OCI-LY7 (cell line): ENCODE measurements around the gene TTC24. TPM values are rescaled to one million over a fixed set of nuclear protein-coding genes. Genes with fewer than 3 reads are reported as not detected.

Source experiments
- BruUV-seq: library from RNA; stranded (reverse); fragments of 400-500 nt; replicated peaks from 2 replicates; lab custom pipeline; 2021; lab: Mats Ljungman, UMichigan
- CTCF ChIA-PET: fragments of 300-600 bp; sonication (Branson Sonifier 250); formaldehyde crosslinking; loops from one replicate; lab custom pipeline; 2022; ENCODE audit warnings: antibody characterized with exemption; ENCODE audit not compliant: unreplicated experiment; lab: Charles Lee
- POLR2A ChIA-PET: fragments of 300-600 bp; sonication (Branson Sonifier 250); formaldehyde crosslinking; loops from one replicate; lab custom pipeline; 2022; ENCODE audit warnings: antibody characterized with exemption; lab: Charles Lee
- DNase-seq: peaks from one replicate; pipeline ENCODE4 v3.0.0-alpha.2; 2015; ENCODE audit warnings: low spot score
- H2AFZ ChIP-seq: fragments of 200-600 bp; sonication (generic), shearing (Covaris generic); 2 replicates; pipeline ENCODE4 v1.6.1; 2014; ENCODE audit warnings: mild to moderate bottlenecking, antibody characterized with exemption, low read length, moderate library complexity
- H3K27ac ChIP-seq: fragments of 200-600 bp; sonication (generic); 2 replicates; pipeline ENCODE4 v1.5.1; 2014; ENCODE audit warnings: mixed run types, low read depth, mild to moderate bottlenecking, moderate library complexity, low read length, inconsistent platforms; ENCODE audit not compliant: poor library complexity, severe bottlenecking
- H3K36me3 ChIP-seq: fragments of 200-600 bp; sonication (generic); 2 replicates; pipeline ENCODE4 v1.6.1; 2014; ENCODE audit warnings: mild to moderate bottlenecking, antibody characterized with exemption, low read length, moderate library complexity, mixed read lengths; ENCODE audit not compliant: insufficient read depth
- H3K4me1 ChIP-seq: fragments of 200-600 bp; sonication (generic); 2 replicates; pipeline ENCODE4 v1.5.1; 2014; ENCODE audit warnings: mild to moderate bottlenecking, low read length; ENCODE audit not compliant: insufficient read depth, poor library complexity, severe bottlenecking
- H3K4me2 ChIP-seq: fragments of 200-600 bp; sonication (generic); 2 replicates; pipeline ENCODE4 v1.6.1; 2014; ENCODE audit warnings: mild to moderate bottlenecking, low read length
- H3K4me3 ChIP-seq: fragments of 200-600 bp; sonication (generic); 2 replicates; pipeline ENCODE4 v1.5.1; 2014; ENCODE audit warnings: mild to moderate bottlenecking, low read depth, low read length; ENCODE audit not compliant: poor library complexity, severe bottlenecking
- H3K79me2 ChIP-seq: fragments of 200-600 bp; sonication (generic); 2 replicates; pipeline ENCODE4 v1.6.1; 2016; ENCODE audit warnings: low read depth, mild to moderate bottlenecking, low read length, moderate library complexity, mixed read lengths; ENCODE audit not compliant: insufficient read depth
- H3K9me2 ChIP-seq: fragments of 200-600 bp; sonication (generic); 2 replicates; pipeline ENCODE4 v1.6.1; 2016; ENCODE audit warnings: mild to moderate bottlenecking, low read length, mixed read lengths; ENCODE audit not compliant: insufficient read depth
- H3K9me3 ChIP-seq: fragments of 200-600 bp; sonication (generic); 2 replicates; pipeline ENCODE4 v1.6.1; 2014; ENCODE audit warnings: mild to moderate bottlenecking, mixed run types, low read length, mixed read lengths
- H4K20me1 ChIP-seq: fragments of 200-600 bp; sonication (generic); 2 replicates; pipeline ENCODE4 v1.6.1; 2014; ENCODE audit warnings: mild to moderate bottlenecking, antibody characterized with exemption, low read length, moderate library complexity, mixed read lengths; ENCODE audit not compliant: insufficient read depth
- EZH2phosphoT487 ChIP-seq: fragments of 200-600 bp; sonication (generic); IDR thresholded peaks from 2 replicates; pipeline ENCODE4 v1.6.1; 2018; ENCODE audit warnings: low read depth, borderline replicate concordance, mild to moderate bottlenecking, mixed run types, antibody characterized with exemption, low read length, moderate library complexity, mixed read lengths
- intact Hi-C: fragments of 100-400 bp; cut with micrococcal nuclease; formaldehyde crosslinking; loops from one replicate; pipeline ENCODE4 v1.10.0; 2022; ENCODE audit not compliant: unreplicated experiment
- total RNA-seq, 2 experiments: library from RNA; depleted of rRNA in 1 of 2; stranded (reverse); fragments of >200 nt in 1 of 2; shearing (Covaris generic) in 1 of 2; gene quantifications; 2 replicates each; pipeline ENCODE4 v1.2.3, GENCODE V29; 2014 to 2022
- TF ChIP-seq, protein P1 (sequence below): fragments of 200-600 bp; sonication (generic); conservative IDR thresholded peaks from 2 replicates; pipeline ENCODE4 v1.5.1; 2014; ENCODE audit warnings: mild to moderate bottlenecking, antibody characterized with exemption, low read length, moderate library complexity, mixed read lengths

The TTC24 gene
- total RNA-seq, 2 experiments from 2014 or later = 2.8 to 11.9 TPM

GRCh38 chr1:156549831-156550230 is 29.7 kb upstream of the TTC24 start:
- no peak for DNase-seq
- ChIA-PET POLR2A (interaction anchor here (1.1 to 2.7 kb wide), 2 partner anchors 25 to 53 kb away, joined by 3 to 10 read pairs; no protein-coding TSS in a partner anchor), CTCF (no interaction called here)
- Histone ChIP-seq H3K36me3 (peaks cover 27% of the 10 kb centered on the region), H3K27ac (no peak overlapping the region), H2AFZ (no peak overlapping the region), H4K20me1 (no peaks in the 10 kb centered on the region), H3K4me2 (no peak overlapping the region), H3K9me3 (no peaks in the 10 kb centered on the region), H3K9me2 (no peaks in the 10 kb centered on the region), H3K4me3 (no peak overlapping the region), H3K4me1 (peaks cover 32% of the 10 kb centered on the region), H3K79me2 (no peaks in the 10 kb centered on the region)
- no TSS peak for BruUV-seq
- no peak for TF ChIP-seq EZH2phosphoT487
- TF ChIP-seq, protein P1, sequence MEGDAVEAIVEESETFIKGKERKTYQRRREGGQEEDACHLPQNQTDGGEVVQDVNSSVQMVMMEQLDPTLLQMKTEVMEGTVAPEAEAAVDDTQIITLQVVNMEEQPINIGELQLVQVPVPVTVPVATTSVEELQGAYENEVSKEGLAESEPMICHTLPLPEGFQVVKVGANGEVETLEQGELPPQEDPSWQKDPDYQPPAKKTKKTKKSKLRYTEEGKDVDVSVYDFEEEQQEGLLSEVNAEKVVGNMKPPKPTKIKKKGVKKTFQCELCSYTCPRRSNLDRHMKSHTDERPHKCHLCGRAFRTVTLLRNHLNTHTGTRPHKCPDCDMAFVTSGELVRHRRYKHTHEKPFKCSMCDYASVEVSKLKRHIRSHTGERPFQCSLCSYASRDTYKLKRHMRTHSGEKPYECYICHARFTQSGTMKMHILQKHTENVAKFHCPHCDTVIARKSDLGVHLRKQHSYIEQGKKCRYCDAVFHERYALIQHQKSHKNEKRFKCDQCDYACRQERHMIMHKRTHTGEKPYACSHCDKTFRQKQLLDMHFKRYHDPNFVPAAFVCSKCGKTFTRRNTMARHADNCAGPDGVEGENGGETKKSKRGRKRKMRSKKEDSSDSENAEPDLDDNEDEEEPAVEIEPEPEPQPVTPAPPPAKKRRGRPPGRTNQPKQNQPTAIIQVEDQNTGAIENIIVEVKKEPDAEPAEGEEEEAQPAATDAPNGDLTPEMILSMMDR = no peak
- intact Hi-C loops = no loop called here

DNA sequence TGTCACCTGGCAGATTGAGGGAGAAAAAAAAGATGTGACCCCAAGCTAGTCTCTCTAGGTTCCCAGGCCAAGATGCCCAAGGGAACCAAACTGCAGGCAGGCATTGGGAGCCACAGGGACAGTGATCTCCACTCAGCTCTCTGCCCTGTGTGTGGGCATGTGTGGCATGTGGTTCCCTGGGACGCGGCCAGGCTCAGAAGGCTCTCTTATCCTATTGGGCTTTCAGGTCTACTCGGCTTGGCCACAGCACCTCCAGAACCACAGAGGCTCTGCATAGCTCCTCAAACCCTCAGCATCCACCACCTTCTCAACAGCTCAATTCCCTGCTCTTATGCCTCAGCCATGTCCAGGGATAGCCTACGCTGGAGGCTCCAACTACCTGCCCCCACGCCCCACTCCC is 29.2 kb upstream of the TTC24 start:
- CTCF ChIA-PET = no interaction called here
- Histone ChIP-seq H3K4me2 (no peak overlapping the region), H3K9me3 (no peaks in the 10 kb centered on the region), H3K79me2 (no peaks in the 10 kb centered on the region), H3K9me2 (no peaks in the 10 kb centered on the region), H2AFZ (no peak overlapping the region), H3K4me1 (peaks cover 32% of the 10 kb centered on the region), H3K4me3 (no peak overlapping the region), H4K20me1 (no peaks in the 10 kb centered on the region), H3K27ac (no peak overlapping the region), H3K36me3 (peaks cover 27% of the 10 kb centered on the region)
- no peak for TF ChIP-seq EZH2phosphoT487
- TF ChIP-seq, protein P1 = no peak
- POLR2A ChIA-PET = interaction anchor here (0.6 to 2.7 kb wide), 4 partner anchors 25 to 97 kb away, joined by 3 to 10 read pairs (median 3); no protein-coding TSS in a partner anchor
- no peak for DNase-seq
- intact Hi-C loops = no loop called here
- no TSS peak for BruUV-seq

DNA sequence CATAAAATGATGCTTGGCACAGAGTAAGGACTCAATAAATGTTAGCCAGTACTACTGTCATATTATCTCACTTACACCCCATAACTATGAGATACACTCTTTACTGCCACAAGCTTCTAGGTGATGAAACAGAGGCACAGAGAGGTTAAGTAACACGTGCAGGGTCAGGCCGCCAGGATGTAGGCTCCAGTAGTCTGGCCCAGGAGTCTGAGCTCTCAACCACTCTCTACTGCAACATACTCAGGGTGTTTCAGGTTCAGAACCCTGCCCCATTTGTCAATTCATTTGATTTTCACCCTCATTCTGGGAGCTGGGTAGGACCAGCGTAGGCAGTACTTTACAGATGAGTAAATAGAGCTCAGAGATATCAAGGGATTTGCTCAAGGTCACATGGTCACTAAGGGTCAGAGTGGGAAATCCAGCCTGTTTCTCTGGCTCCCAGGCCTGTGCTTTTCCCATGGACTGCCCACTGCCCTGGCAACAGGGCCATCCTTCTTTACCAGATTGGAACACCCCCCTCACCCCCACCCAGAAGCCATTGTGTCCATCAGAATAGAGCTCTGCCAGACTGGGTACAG is 28.4 kb upstream of the TTC24 start:
- CTCF ChIA-PET = interaction anchor here (0.7 kb wide), 1 partner anchor 68 kb away, joined by 3 read pairs; no protein-coding TSS in a partner anchor
- peak; percentile 66 for DNase-seq

More for the DNA sequence above, 28.4 kb upstream of the TTC24 start:
- no peaks in the 10 kb centered on the region for H3K9me3 ChIP-seq
- no peaks in the 10 kb centered on the region for H3K79me2 ChIP-seq
- H3K36me3 ChIP-seq = peaks cover 34% of the 10 kb centered on the region
- H4K20me1 ChIP-seq = no peaks in the 10 kb centered on the region
- H3K27ac ChIP-seq = peak overlapping the region; percentile 39
- H2AFZ ChIP-seq = no peak overlapping the region
- H3K4me3 ChIP-seq = no peak overlapping the region
- intact Hi-C loops = no loop called here
- no peak for TF ChIP-seq EZH2phosphoT487
- TF ChIP-seq, protein P1 = no peak
- POLR2A ChIA-PET = interaction anchor here (0.5 to 2.7 kb wide), 13 partner anchors 15 to 98 kb away, joined by 3 to 10 read pairs (median 3); partner anchors contain the start of genes MEF2D and NAXE
- no TSS peak for BruUV-seq
- 0 out of 2 replicates have a peak overlapping the region, but pooled peaks have one; percentile 9 for H3K4me2 ChIP-seq
- H3K9me2 ChIP-seq = no peaks in the 10 kb centered on the region
- H3K4me1 ChIP-seq = peaks cover 32% of the 10 kb centered on the region
